Stimulated activated memory B cell treated with anti-CD40 and anti-IgM and Interleukin-4, amounts not matched to agents 10 μg/mL and 1 μg/mL and 100 μg/mL, for 72 hours (primary cell): ENCODE measurements around the gene PARVB.

Source experiments
- ATAC-seq: fragments of 150-1000 bp; cut with Tn5 transposase; 2 replicates; pipeline ENCODE4 v1.10.0; 2021
- H3K27ac Mint-ChIP-seq: one replicate; pipeline ENCODE4 v1.8.0; 2022; ENCODE audit warnings: mild to moderate bottlenecking, mixed read lengths
- H3K27me3 Mint-ChIP-seq: one replicate; pipeline ENCODE4 v1.8.0; 2022; ENCODE audit warnings: mixed read lengths
- H3K36me3 Mint-ChIP-seq: one replicate; pipeline ENCODE4 v1.8.0; 2022; ENCODE audit warnings: mixed read lengths
- H3K4me1 Mint-ChIP-seq: one replicate; pipeline ENCODE4 v1.8.0; 2022; ENCODE audit warnings: mixed read lengths
- H3K4me3 Mint-ChIP-seq: one replicate; pipeline ENCODE4 v1.8.0; 2022; ENCODE audit warnings: mild to moderate bottlenecking, moderate library complexity, mixed read lengths
- H3K9me3 Mint-ChIP-seq: one replicate; pipeline ENCODE4 v1.8.0; 2022; ENCODE audit warnings: mixed read lengths

Gene PARVB, protein sequence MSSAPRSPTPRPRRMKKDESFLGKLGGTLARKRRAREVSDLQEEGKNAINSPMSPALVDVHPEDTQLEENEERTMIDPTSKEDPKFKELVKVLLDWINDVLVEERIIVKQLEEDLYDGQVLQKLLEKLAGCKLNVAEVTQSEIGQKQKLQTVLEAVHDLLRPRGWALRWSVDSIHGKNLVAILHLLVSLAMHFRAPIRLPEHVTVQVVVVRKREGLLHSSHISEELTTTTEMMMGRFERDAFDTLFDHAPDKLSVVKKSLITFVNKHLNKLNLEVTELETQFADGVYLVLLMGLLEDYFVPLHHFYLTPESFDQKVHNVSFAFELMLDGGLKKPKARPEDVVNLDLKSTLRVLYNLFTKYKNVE

DNA sequence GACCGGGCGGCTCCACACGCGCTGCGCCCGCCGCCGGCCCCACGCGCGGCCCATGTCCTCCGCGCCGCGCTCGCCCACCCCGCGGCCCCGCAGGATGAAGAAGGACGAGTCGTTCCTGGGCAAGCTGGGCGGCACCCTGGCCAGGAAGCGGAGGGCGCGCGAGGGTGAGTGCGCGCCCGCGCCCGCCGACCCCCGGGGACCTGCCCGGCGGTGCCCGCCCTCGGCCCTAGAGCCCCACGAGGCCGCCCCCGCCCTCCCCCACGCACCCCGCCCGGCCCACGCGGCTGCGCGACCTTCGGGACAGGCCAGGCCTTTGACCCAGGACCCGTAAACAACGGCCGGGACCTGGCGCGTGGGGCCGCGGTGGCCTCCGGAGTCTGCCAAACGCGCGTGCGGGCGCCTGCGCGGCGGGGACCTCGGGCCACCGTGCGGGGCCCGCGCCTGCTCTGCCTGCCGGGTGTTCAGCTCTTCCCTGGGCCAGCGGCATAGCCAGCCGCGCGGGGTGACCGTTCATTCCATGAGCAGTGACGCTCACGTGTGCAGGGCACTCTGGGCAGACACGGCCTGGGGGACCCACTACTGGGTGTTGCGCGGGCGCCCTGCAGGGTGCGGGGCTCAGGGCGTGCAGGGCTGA lies at the start of gene PARVB:
Gene PARVB, plus strand, starts transcription at position 15 of the 634 bp plus-strand sequence. Its CDS starts 38 bp downstream, at position 53.
- Mint-ChIP-seq H3K4me3 (peak within 1 kb of the TSS; percentile 84), H3K4me1 (peaks cover 83% of the 10 kb centered on the region), H3K9me3 (no peaks in the 10 kb centered on the region), H3K27me3 (no peaks in the 10 kb centered on the region), H3K36me3 (peaks cover 30% of the 10 kb centered on the region), H3K27ac (peak within 1 kb of the TSS; percentile 97)
- ATAC-seq, result peak; percentile 18

DNA sequence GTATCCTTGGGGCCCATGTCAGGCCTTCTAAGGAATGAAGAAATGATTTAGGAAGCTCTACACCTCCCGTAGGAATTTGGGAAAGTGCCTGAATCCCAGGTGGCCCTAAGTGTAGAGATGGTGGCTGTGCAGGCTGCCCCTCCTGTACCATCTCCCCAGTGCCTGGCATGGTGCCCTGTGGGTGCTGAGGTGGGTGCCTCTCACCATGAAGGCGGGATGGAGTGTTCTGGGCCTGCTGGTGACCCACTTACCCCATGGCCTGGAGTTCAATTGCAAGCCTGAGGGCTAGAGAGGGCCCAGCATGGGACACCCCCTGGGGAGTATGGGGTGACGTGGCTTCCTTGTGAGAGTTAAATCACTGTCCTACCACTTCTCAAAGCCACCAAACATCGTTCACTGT lies 49.1 kb upstream of the PARVB start:
- Mint-ChIP-seq H3K27ac (no peak overlapping the region), H3K36me3 (peaks cover 64% of the 10 kb centered on the region), H3K9me3 (no peaks in the 10 kb centered on the region), H3K4me3 (no peak overlapping the region), H3K4me1 (no peaks in the 10 kb centered on the region), H3K27me3 (no peaks in the 10 kb centered on the region)
- ATAC-seq, result no peak

DNA sequence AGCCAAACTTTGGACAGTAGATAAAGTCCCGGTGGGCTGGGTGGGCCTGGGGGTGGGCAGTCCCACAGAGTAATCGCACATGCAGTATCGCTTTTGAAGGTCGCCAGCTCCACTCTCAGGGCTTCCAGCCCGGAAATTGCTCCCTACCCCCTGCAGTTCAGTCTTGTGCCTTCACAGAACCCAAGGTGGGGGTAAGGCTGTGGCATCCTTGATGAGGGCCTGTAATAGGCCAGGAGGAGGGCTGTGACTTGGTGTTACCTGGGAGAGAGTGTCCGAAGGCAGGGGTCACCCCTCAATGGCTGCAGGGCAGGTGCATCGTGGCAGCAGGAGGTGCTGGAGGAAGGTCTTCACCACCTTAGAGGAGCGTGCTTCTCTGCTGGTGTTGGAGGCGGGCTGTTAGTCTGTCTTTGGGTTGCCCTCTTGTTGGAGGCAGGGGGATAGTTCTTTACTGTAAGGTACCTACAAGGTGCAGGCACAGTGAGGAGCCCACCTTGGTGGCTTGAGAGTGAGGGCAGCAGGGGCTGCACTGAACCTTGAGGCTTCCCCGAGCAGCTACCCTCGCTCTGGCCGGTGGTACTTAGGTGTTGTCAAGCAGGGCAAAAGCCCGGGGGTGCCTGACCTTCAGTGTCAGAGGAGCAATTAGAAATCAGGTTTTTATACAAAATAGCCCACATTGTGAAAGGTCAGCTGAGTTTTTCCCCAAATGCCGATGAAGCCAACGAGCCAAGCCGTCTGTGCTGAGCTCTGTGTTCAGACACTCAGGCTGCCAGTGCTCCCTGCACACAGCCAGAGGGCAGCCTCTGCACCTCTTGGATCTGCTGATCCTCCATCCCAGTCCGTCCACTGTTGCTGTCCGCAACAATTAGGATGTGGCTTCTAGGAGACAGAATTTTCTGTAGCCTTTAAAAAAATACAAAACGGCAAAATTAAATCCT lies 47.0 kb upstream of the PARVB start:
- Mint-ChIP-seq H3K27me3 (no peaks in the 10 kb centered on the region), H3K4me1 (no peaks in the 10 kb centered on the region), H3K4me3 (no peak overlapping the region), H3K9me3 (no peaks in the 10 kb centered on the region), H3K27ac (no peak overlapping the region), H3K36me3 (peaks cover 72% of the 10 kb centered on the region)
- no peak for ATAC-seq

DNA sequence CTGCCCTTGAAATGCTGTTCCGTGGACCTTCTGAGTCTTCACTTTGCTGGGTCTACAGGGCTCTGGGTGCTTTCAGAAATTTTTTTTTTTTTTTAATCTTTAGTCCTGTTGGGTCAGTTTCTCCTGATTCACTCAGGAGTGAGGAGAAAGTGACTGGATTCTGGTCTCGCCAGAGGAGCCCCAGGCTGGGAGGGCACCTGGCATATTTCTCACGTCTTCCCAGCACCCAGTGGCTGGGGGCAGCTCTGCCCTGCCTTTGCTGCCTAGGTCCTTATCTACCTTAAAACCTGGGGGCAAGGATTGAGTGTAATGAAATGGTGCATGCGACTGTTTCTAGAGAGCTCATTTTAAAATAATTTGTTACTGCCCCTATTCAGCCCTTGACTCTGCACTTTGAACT lies 45.5 kb upstream of the PARVB start:
- H3K4me1 Mint-ChIP-seq, result no peaks in the 10 kb centered on the region
- no peak for ATAC-seq
- H3K9me3 Mint-ChIP-seq, result no peaks in the 10 kb centered on the region
- no peak overlapping the region for H3K27ac Mint-ChIP-seq
- H3K27me3 Mint-ChIP-seq, result no peaks in the 10 kb centered on the region
- H3K36me3 Mint-ChIP-seq, result peaks cover 69% of the 10 kb centered on the region
- no peak overlapping the region for H3K4me3 Mint-ChIP-seq

GRCh38 chr22:43980579-43980978 lies 43.5 kb upstream of the PARVB start:
- H3K27ac Mint-ChIP-seq, result no peak overlapping the region
- peaks cover 61% of the 10 kb centered on the region for H3K36me3 Mint-ChIP-seq
- no peak for ATAC-seq
- no peak overlapping the region for H3K4me3 Mint-ChIP-seq
- H3K9me3 Mint-ChIP-seq, result no peaks in the 10 kb centered on the region
- no peaks in the 10 kb centered on the region for H3K4me1 Mint-ChIP-seq
- no peaks in the 10 kb centered on the region for H3K27me3 Mint-ChIP-seq

DNA sequence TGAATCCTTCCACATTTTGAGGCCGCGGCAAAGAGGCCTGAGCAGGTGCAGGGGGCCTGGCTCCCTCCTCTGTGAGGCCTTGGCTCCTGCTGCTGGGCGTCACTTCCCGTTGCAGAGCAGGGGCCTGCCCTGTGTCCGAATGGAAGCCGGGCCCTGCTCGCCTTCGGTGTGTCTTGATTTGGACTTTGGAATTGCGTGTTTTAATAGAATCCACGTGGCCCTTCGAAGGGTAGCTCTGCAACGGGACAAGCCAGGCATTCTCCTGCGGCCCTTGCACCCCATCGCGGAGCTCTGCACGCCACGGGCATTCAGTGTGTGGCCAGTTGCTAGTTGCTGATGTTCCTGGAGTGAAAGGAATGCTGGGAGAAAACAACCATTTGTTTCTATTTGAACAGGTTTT lies 43.1 kb upstream of the PARVB start:
- ATAC-seq, result no peak
- H3K4me3 Mint-ChIP-seq, result no peak overlapping the region
- H3K27me3 Mint-ChIP-seq, result no peaks in the 10 kb centered on the region
- H3K9me3 Mint-ChIP-seq, result no peaks in the 10 kb centered on the region
- H3K27ac Mint-ChIP-seq, result no peak overlapping the region
- no peaks in the 10 kb centered on the region for H3K4me1 Mint-ChIP-seq
- H3K36me3 Mint-ChIP-seq, result peaks cover 60% of the 10 kb centered on the region

DNA sequence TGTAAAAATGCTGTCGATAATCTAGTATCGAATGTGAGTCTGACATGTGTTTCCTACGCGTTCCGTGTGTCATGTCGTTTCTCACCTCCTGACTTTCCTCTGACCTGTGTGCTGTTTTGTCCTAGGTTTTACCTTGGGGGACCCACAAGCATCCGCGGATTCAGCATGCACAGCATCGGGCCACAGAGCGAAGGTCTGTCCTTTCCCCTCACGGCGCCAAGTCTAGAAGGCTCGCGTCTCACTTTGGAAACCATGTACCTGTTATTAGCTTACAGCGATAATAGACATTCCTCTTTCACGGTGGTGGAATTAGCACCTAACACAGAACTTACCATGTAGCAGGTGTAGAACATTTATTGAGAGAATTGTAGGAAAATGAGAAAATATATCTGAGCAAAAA lies 40.3 kb upstream of the PARVB start:
- Mint-ChIP-seq H3K27ac (no peak overlapping the region), H3K9me3 (no peaks in the 10 kb centered on the region), H3K4me1 (no peaks in the 10 kb centered on the region), H3K27me3 (no peaks in the 10 kb centered on the region), H3K4me3 (no peak overlapping the region), H3K36me3 (peaks cover 65% of the 10 kb centered on the region)
- no peak for ATAC-seq

GRCh38 chr22:43985532-43985931 lies 38.6 kb upstream of the PARVB start:
- Mint-ChIP-seq H3K36me3 (peaks cover 62% of the 10 kb centered on the region), H3K4me1 (no peaks in the 10 kb centered on the region), H3K27me3 (no peaks in the 10 kb centered on the region), H3K27ac (no peak overlapping the region), H3K9me3 (no peaks in the 10 kb centered on the region), H3K4me3 (no peak overlapping the region)
- no peak for ATAC-seq

GRCh38 chr22:43988116-43988820 lies 35.8 kb upstream of the PARVB start:
- Mint-ChIP-seq H3K4me3 (no peak overlapping the region), H3K27ac (no peak overlapping the region), H3K9me3 (no peaks in the 10 kb centered on the region), H3K36me3 (peaks cover 77% of the 10 kb centered on the region), H3K27me3 (no peaks in the 10 kb centered on the region), H3K4me1 (peaks cover 8% of the 10 kb centered on the region)
- no peak for ATAC-seq

DNA sequence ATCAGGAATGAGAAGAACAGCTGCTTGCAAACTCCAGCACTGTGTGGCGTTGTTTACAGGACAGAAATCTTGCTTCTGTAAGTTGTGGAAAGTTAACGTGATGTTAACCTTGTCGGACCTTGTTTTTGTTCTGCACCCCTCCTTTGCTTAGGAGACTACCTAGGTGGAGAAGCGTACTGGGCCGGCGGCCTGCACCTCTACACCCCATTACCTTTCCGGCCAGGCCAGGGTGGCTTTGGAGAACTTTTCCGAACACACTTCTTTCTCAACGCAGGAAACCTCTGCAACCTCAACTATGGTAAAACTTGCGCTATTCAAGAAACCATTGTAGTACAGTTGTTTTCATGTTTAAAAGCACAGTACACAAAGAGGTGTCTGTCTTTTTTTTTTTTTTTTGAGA lies 35.1 kb upstream of the PARVB start:
- Mint-ChIP-seq H3K4me1 (peaks cover 13% of the 10 kb centered on the region), H3K27me3 (no peaks in the 10 kb centered on the region), H3K4me3 (no peak overlapping the region), H3K36me3 (peaks cover 76% of the 10 kb centered on the region), H3K9me3 (no peaks in the 10 kb centered on the region), H3K27ac (no peak overlapping the region)
- ATAC-seq, result no peak

DNA sequence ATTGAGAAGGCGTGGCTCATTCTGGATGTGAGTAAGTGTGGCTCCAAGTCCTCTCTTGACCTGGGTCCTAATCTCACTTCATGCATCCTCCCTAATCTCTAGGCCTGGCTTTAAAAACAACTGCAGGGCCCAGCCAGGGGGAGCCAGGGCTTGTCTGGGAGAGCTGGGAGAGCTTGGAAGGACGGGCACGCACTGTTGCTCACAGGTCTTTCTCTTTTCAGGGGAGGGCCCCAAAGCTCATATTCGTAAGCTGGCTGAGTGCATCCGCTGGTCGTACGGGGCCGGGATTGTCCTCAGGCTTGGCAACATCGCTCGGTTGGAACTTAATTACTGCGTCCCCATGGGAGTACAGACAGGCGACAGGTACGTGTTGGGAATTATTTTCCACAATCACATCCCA lies 34.1 kb upstream of the PARVB start:
- no peaks in the 10 kb centered on the region for H3K27me3 Mint-ChIP-seq
- no peaks in the 10 kb centered on the region for H3K9me3 Mint-ChIP-seq
- no peak for ATAC-seq
- peaks cover 23% of the 10 kb centered on the region for H3K4me1 Mint-ChIP-seq
- peaks cover 77% of the 10 kb centered on the region for H3K36me3 Mint-ChIP-seq
- H3K27ac Mint-ChIP-seq, result no peak overlapping the region
- no peak overlapping the region for H3K4me3 Mint-ChIP-seq

- Mint-ChIP-seq H3K4me3 (no peak overlapping the region), H3K9me3 (no peaks in the 10 kb centered on the region), H3K27me3 (no peaks in the 10 kb centered on the region), H3K27ac (no peak overlapping the region), H3K36me3 (peaks cover 75% of the 10 kb centered on the region), H3K4me1 (peaks cover 37% of the 10 kb centered on the region)
- no peak for ATAC-seq
Measured at GRCh38 chr22:43991316-43992020, 32.6 kb upstream of the PARVB start.

- Mint-ChIP-seq H3K4me1 (peaks cover 47% of the 10 kb centered on the region), H3K4me3 (no peak overlapping the region), H3K27me3 (no peaks in the 10 kb centered on the region), H3K27ac (no peak overlapping the region), H3K9me3 (no peaks in the 10 kb centered on the region), H3K36me3 (peaks cover 78% of the 10 kb centered on the region)
- ATAC-seq, result no peak
Measured at GRCh38 chr22:43992331-43992821, 31.7 kb upstream of the PARVB start.

DNA sequence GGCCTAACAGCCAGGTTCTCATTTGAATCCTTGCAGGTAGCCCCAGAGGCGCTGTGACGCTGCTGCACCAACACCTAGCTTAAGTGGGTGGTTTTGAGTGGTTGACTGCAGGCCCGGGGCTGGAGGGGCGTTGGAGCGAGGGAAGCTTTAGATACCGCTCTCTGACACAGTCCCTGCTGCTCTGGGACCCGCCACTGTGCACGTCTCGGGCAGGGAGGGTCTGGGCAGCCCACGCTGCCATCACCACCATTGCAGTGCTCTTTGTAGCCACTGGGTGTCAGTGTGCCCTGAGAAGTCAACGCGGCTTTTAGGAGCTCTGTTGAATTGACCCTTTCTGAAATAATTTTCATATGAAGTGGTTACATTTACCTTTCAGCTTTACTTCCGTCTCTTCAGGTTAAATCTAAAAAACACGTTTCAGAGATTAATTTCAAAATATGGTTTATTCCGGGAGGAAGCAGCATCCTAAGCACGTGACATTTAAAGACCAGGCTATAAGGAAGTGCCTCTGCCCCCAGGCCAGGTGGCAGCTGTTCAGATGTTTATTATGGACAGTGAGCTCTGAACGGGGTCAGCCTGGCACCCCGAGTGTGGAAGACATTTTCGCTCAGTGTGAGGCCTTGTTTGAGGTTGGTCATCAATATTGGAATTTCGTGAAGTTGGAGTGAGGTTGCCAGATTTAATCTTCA lies 30.9 kb upstream of the PARVB start:
- Mint-ChIP-seq H3K36me3 (peaks cover 74% of the 10 kb centered on the region), H3K9me3 (no peaks in the 10 kb centered on the region), H3K4me3 (no peak overlapping the region), H3K27ac (peak overlapping the region; percentile 97), H3K4me1 (peaks cover 49% of the 10 kb centered on the region), H3K27me3 (no peaks in the 10 kb centered on the region)
- ATAC-seq, result peak; percentile 74
